GM18909 (cell line): ENCODE results near the gene SNRPA.
"Not testable (repeated sequence)": the region's sequence is repeated elsewhere in the genome, so short reads cannot be mapped to it uniquely, and the experiment has no call there.

Experiments used
- ATAC-seq: cut with Tn5 transposase; IDR thresholded peaks from one replicate; pipeline ENCODE4 v1.9.1; 2021; ENCODE audit warnings: mild to moderate bottlenecking; ENCODE audit not compliant: unreplicated experiment, poor library complexity

Gene SNRPA

GRCh38 chr19:40810160-40810559 lies 59.2 kb downstream of the SNRPA start:
- ATAC-seq = no peak

GRCh38 chr19:40810649-40811408 lies 59.8 kb downstream of the SNRPA start:
- peak; percentile 70 for ATAC-seq

GRCh38 chr19:40811478-40812341 lies 60.7 kb downstream of the SNRPA start:
- ATAC-seq = no peak

GRCh38 chr19:40812571-40812970 lies 61.6 kb downstream of the SNRPA start:
- not testable (repeated sequence) for ATAC-seq

- ATAC-seq = no peak
Observed at GRCh38 chr19:40813182-40813581, 62.2 kb downstream of the SNRPA start.
